ENCODE data around the gene AGTR1. TPM values are rescaled to one million over a fixed set of nuclear protein-coding genes. Genes with fewer than 3 reads are reported as not detected.

The AGTR1 gene
- polyA plus RNA-seq, 4 donors: 18.9 to 31.8 (median 25.8) TPM

Other genes starting within 250 kb of the AGTR1 start
- gene CPB1, start 129.9 kb downstream of the AGTR1 start, polyA plus RNA-seq (ENCODE audit: insufficient read length in 4 of 4): under 1 TPM; 0.58 to 0.86 (median 0.60) TPM
- under 1 TPM; 0.21 to 0.56 (median 0.30) TPM for gene CPA3, start 167.4 kb downstream of the AGTR1 start, polyA plus RNA-seq (ENCODE audit: insufficient read length in 4 of 4)

All from right renal pelvis (tissue), 4 donors.